ENCODE data around the gene COMT.
"Not testable (repeated sequence)": the region's sequence is repeated elsewhere in the genome, so short reads cannot be mapped to it uniquely, and the experiment has no call there.

- not testable (repeated sequence) for TF ChIP-seq CTCF, POLR2A (IDR thresholded peaks at IDR 0.05)
These were observed 6.4 kb upstream of the COMT start for GRCh38 chr22:19935123-19935718.
